Body of pancreas (tissue), 4 donors: ENCODE results near the gene SPDYE1. TPM values are rescaled to one million over a fixed set of nuclear protein-coding genes. Genes with fewer than 3 reads are reported as not detected.

Experiments
- ATAC-seq: fragments of 150-250 bp; one replicate; pipeline ENCODE4 v1.9.1; 2016
- DNase-seq, 4 donors: peaks; one replicate each; pipeline ENCODE4 v3.0.0-alpha.2; 2019
- H3K27ac ChIP-seq, 4 donors: fragments of 200-600 bp; sonication (generic); 1 replicate in 3 of 4; 2 replicates in 1 of 4; pipeline versions ENCODE4 v1.5.1 to v1.6.1; 2016 to 2019; ENCODE audit warnings: mild to moderate bottlenecking in 1 of 4, mixed read lengths in 1 of 4, moderate library complexity in 1 of 4
- H3K27me3 ChIP-seq, 2 donors: fragments of 200-600 bp; sonication (generic); one replicate each; pipeline ENCODE4 v1.6.0; 2016; ENCODE audit warnings: mild to moderate bottlenecking in 1 of 2
- H3K36me3 ChIP-seq, 2 donors: fragments of 200-600 bp; sonication (generic); replicated peaks in 1 of 2; 2 replicates each; pipeline ENCODE4 v1.5.1; 2016; ENCODE audit warnings: low read depth in 2 of 2; ENCODE audit not compliant: insufficient read depth in 1 of 2
- H3K4me1 ChIP-seq: fragments of 200-600 bp; sonication (generic); one replicate; pipeline ENCODE4 v1.6.0; 2016
- H3K4me3 ChIP-seq, 2 donors: fragments of 200-600 bp; sonication (generic); 1 replicate in 1 of 2; 2 replicates in 1 of 2; pipeline ENCODE4 v1.5.1; 2016 to 2019
- H3K9me3 ChIP-seq, 3 donors: fragments of 200-600 bp; sonication (generic); 1 replicate in 2 of 3; 2 replicates in 1 of 3; pipeline ENCODE4 v1.5.1; 2016
- CTCF ChIP-seq, 7 experiments: fragments of 450-650 bp in 4 of 7; fragments of 200-600 bp in 3 of 7; sonication (generic) in 3 of 7; IDR thresholded peaks; one replicate each; pipeline ENCODE4 v1.5.1; 2016 to 2019; ENCODE audit warnings: antibody characterized with exemption in 7 of 7
- POLR2A ChIP-seq, 3 donors: fragments of 450-650 bp; IDR thresholded peaks; one replicate each; pipeline ENCODE4 v1.6.1; 2016; ENCODE audit warnings: antibody characterized with exemption in 3 of 3, mild to moderate bottlenecking in 2 of 3
- WGBS, 2 donors: methylation state at CpG; one replicate each; pipeline ENCODE4 v1.1.5; 2017; 5-methylcytosine and 5-hydroxymethylcytosine counted together
- intact Hi-C: fragments of 100-400 bp; cut with DNase I; formaldehyde crosslinking; loops from one replicate; pipeline ENCODE4 v1.15.1; 2023
- microRNA-seq, 2 donors: library from miRNA; unstranded; fragments of <30 nt; microRNA quantifications; one replicate each; pipeline ENCODE4, GENCODE V29; 2016; ENCODE audit warnings: borderline number of aligned reads in 2 of 2, borderline replicate concordance in 2 of 2
- total RNA-seq, 2 donors: library from RNA; depleted of rRNA; stranded (reverse); fragments of >200 nt; gene quantifications; one replicate each; pipeline ENCODE4 v1.1.0, GENCODE V29; 2016

The SPDYE1 gene
- total RNA-seq, 2 donors from 2014 or later = not detected

- no peaks in the 10 kb centered on the region for H3K27me3 ChIP-seq
- DNase-seq (peak in 2 of 4 donors; percentile 2 to 9), ATAC-seq (no peak)
- H3K4me1 ChIP-seq = no peaks in the 10 kb centered on the region
- H3K27ac ChIP-seq = no peak overlapping the region
- no peaks in the 10 kb centered on the region for H3K9me3 ChIP-seq
- TF ChIP-seq POLR2A (IDR thresholded peaks at IDR 0.05) (no peak), CTCF (IDR thresholded peaks at IDR 0.05) (no peak)
- H3K4me3 ChIP-seq = no peak overlapping the region
- intact Hi-C loops = no loop called here
- peaks cover 20 to 48% of the 10 kb centered on the region in 2 donors for H3K36me3 ChIP-seq
- WGBS, 2 donors = 90% methylated on average over 22 to 30 of the region's 30 CpGs
These were observed 60.4 kb downstream of the SPDYE1 start for GRCh38 chr7:44057849-44058758.

- ATAC-seq (no peak), DNase-seq (peak in 1 of 4 donors; percentile 1)
- H3K9me3 ChIP-seq = no peaks in the 10 kb centered on the region
- 90 to 92% methylated on average over 7 of the region's 7 CpGs for WGBS, 2 donors
- H3K4me1 ChIP-seq = no peaks in the 10 kb centered on the region
- intact Hi-C loops = no loop called here
- TF ChIP-seq CTCF (IDR thresholded peaks at IDR 0.05) (no peak), POLR2A (IDR thresholded peaks at IDR 0.05) (no peak)
- peaks cover 20 to 48% of the 10 kb centered on the region in 2 donors for H3K36me3 ChIP-seq
- H3K27ac ChIP-seq = no peak overlapping the region
- no peak overlapping the region for H3K4me3 ChIP-seq
- H3K27me3 ChIP-seq = no peaks in the 10 kb centered on the region
These were observed 61.1 kb downstream of the SPDYE1 start for GRCh38 chr7:44058759-44059218.

- intact Hi-C loops = no loop called here
- ATAC-seq = no peak
- Histone ChIP-seq H3K27me3 (no peaks in the 10 kb centered on the region), H3K27ac (no peak overlapping the region), H3K9me3 (no peaks in the 10 kb centered on the region), H3K36me3 (peaks cover 20 to 48% of the 10 kb centered on the region in 2 donors), H3K4me3 (no peak overlapping the region), H3K4me1 (peaks cover 5% of the 10 kb centered on the region)
- WGBS, 2 donors = 85 to 87% methylated on average over 4 to 14 of the region's 14 CpGs
- peak in 3 of 4 donors; percentile 6 to 12 (median 9) for DNase-seq
- no peak for TF ChIP-seq POLR2A (IDR thresholded peaks at IDR 0.05)
- TF ChIP-seq CTCF (IDR thresholded peaks at IDR 0.05) = no peak
These were observed 61.8 kb downstream of the SPDYE1 start for GRCh38 chr7:44059219-44060090.

Small RNA genes within 50 kb of the gene (microRNA-seq; reads per million reads assigned to microRNA genes)
- 0 to 1.3 reads per million in 2 donors for gene MIR6837

Other genes starting within 250 kb of the SPDYE1 start
- gene BLVRA, start 239.2 kb upstream of the SPDYE1 start, total RNA-seq = 10 to 100 TPM in 1 of 2 donors, 1 to 10 TPM in 1; 4.6 to 25.2 TPM
- 10 to 100 TPM; 81.7 to 99.9 TPM for gene MRPS24, start 128.4 kb upstream of the SPDYE1 start, total RNA-seq
- gene URGCP, start 91.3 kb upstream of the SPDYE1 start, total RNA-seq = 10 to 100 TPM; 15.6 to 22.1 TPM
- gene UBE2D4, start 71.5 kb upstream of the SPDYE1 start, total RNA-seq = 10 to 100 TPM; 16.5 to 18.4 TPM
- gene DBNL, start 46.8 kb downstream of the SPDYE1 start, total RNA-seq = 10 to 100 TPM; 62.0 to 96.6 TPM
- 1 to 10 TPM in 1 of 2 donors, not detected in 1; 1.6 TPM for gene PGAM2, start 67.7 kb downstream of the SPDYE1 start, total RNA-seq
- 10 to 100 TPM; 49.8 to 53.7 TPM for gene POLM, start 84.6 kb downstream of the SPDYE1 start, total RNA-seq
- gene AEBP1, start 106.4 kb downstream of the SPDYE1 start, total RNA-seq = 10 to 100 TPM; 39.2 to 51.9 TPM
- gene POLD2, start 125.7 kb downstream of the SPDYE1 start, total RNA-seq = 10 to 100 TPM; 32.7 to 64.6 TPM
- gene MYL7, start 143.4 kb downstream of the SPDYE1 start, total RNA-seq = not detected
- 1 to 10 TPM; 1.3 to 2.1 TPM for gene GCK, start 191.5 kb downstream of the SPDYE1 start, total RNA-seq
- 10 to 100 TPM; 37.6 to 55.4 TPM for gene YKT6, start 203.1 kb downstream of the SPDYE1 start, total RNA-seq